A673 (cell line): ENCODE data around the gene BEST4.

ENCODE experiments used
- EZH2 ChIP-seq: fragments of 200-600 bp; sonication (generic); IDR thresholded peaks from 2 replicates; pipeline ENCODE4 v1.6.1; 2017; ENCODE audit warnings: borderline replicate concordance, low read depth, mild to moderate bottlenecking, mixed read lengths, antibody characterized with exemption, low read length; ENCODE audit not compliant: poor library complexity, severe bottlenecking
- TF ChIP-seq, protein P1 (sequence below): fragments of 300-800, 200-600 bp; sonication (generic); conservative IDR thresholded peaks from 2 replicates; pipeline ENCODE4 v1.5.1; 2017; ENCODE audit warnings: low read depth, mild to moderate bottlenecking, antibody characterized with exemption, low read length, moderate library complexity, mixed read lengths

DNA sequence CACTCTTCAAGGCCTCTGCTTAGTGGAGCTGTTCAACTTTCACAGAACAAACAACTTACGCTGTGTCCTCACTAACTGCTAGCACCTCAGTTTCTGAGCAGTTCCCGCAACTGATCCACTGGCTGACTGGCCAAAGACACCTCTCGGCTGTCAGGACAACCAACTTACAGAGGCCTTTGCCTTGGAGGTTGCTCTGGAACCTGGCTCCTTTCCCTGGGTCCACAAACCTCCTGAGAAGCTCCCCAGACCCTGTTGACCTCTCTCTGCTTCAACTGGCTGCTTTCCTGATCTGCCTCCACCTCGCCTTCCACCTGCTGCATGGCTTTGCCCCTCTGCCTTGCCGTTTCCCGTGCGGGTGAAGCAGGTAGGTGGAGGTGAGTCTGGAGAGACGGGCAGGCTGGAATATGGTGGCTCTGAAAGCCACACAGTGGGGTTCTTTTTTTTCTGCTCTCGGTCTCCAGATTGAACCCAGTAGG, 33.3 kb upstream of the BEST4 start:
- TF ChIP-seq, protein P1, sequence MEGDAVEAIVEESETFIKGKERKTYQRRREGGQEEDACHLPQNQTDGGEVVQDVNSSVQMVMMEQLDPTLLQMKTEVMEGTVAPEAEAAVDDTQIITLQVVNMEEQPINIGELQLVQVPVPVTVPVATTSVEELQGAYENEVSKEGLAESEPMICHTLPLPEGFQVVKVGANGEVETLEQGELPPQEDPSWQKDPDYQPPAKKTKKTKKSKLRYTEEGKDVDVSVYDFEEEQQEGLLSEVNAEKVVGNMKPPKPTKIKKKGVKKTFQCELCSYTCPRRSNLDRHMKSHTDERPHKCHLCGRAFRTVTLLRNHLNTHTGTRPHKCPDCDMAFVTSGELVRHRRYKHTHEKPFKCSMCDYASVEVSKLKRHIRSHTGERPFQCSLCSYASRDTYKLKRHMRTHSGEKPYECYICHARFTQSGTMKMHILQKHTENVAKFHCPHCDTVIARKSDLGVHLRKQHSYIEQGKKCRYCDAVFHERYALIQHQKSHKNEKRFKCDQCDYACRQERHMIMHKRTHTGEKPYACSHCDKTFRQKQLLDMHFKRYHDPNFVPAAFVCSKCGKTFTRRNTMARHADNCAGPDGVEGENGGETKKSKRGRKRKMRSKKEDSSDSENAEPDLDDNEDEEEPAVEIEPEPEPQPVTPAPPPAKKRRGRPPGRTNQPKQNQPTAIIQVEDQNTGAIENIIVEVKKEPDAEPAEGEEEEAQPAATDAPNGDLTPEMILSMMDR: no peak
- no peak for TF ChIP-seq EZH2
